ENCODE data around the gene CRELD2. TPM values are rescaled to one million over a fixed set of nuclear protein-coding genes. Genes with fewer than 3 reads are reported as not detected.

CRELD2 gene
- total RNA-seq, 4 donors from 2014 or later = 44.8 to 80.4 (median 65.1) TPM

DNA sequence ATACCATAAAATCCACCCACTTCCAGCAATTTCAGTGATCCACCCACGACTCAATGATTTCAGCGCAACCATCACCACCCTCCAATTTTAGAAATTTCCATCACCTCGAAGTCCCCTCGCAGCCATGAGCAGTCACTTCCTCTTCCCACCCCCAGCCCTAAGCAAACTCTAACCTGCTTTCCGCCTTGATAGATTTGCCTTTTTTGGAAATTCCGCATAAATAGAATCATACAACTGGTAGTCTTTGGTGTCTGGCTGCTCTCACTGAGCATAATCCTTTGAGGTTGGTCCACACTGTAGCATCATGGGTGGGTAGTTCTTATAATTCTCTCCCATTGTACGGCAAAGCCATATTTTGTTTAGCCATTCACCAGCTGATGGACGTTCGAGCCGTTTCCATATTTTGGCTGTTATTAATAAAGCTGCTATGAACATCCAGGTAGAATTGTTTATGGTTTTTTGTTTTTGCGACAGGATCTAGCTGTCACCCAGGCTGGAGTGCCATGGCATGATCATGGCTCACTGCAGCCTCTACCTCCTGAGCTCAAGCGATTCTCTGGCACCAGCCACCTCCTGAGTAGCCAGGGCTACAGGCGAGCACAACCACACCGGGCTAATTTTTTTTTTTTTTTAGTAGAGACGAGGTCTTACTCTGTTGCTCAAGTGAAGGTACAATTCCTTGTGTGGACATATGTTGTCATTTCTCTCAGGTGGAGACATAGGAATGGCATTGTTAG, 58.2 kb downstream of the CRELD2 start:
- Histone ChIP-seq H3K4me3 (no peak overlapping the region), H3K9me3 (peaks cover 0 to 13% (median 0%) of the 10 kb centered on the region in 4 donors), H3K27ac (peak overlapping the region in 2 of 4 donors; percentile 57 to 71), H3K4me1 (peaks cover 0 to 19% (median 14%) of the 10 kb centered on the region in 4 donors), H3K27me3 (peaks cover 0 to 16% of the 10 kb centered on the region in 2 donors), H3K36me3 (no peaks in the 10 kb centered on the region)
- no peak for DNase-seq (ENCODE audit: low spot score in 2 of 2)
- TF ChIP-seq EP300 (IDR thresholded peaks at IDR 0.05) (no peak), POLR2A (IDR thresholded peaks at IDR 0.05) (no peak)
- TF ChIP-seq, protein P1, sequence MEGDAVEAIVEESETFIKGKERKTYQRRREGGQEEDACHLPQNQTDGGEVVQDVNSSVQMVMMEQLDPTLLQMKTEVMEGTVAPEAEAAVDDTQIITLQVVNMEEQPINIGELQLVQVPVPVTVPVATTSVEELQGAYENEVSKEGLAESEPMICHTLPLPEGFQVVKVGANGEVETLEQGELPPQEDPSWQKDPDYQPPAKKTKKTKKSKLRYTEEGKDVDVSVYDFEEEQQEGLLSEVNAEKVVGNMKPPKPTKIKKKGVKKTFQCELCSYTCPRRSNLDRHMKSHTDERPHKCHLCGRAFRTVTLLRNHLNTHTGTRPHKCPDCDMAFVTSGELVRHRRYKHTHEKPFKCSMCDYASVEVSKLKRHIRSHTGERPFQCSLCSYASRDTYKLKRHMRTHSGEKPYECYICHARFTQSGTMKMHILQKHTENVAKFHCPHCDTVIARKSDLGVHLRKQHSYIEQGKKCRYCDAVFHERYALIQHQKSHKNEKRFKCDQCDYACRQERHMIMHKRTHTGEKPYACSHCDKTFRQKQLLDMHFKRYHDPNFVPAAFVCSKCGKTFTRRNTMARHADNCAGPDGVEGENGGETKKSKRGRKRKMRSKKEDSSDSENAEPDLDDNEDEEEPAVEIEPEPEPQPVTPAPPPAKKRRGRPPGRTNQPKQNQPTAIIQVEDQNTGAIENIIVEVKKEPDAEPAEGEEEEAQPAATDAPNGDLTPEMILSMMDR (IDR thresholded peaks at IDR 0.05) = no peak
- WGBS, 2 donors = 51 to 55% methylated on average over 14 to 15 of the region's 15 CpGs

Small RNA genes within 50 kb of the gene (small RNA-seq; reads per million reads assigned to genes)
- not detected for gene MIR6821

Other genes starting within 250 kb of the CRELD2 start
- 10 to 100 TPM; 44.6 to 74.9 (median 60.4) TPM for gene BRD1, start 90.8 kb upstream of the CRELD2 start, total RNA-seq
- gene ZBED4, start 64.8 kb upstream of the CRELD2 start, total RNA-seq = 10 to 100 TPM in 1 of 4 donors, 1 to 10 TPM in 3; 5.9 to 12.3 (median 7.3) TPM
- 10 to 100 TPM in 3 of 4 donors, 1 to 10 TPM in 1; 9.0 to 17.4 (median 14.5) TPM for gene ALG12, start 196 bp upstream of the CRELD2 start, total RNA-seq
- 100 to 1,000 TPM in 3 of 4 donors, 10 to 100 TPM in 1; 98.3 to 138 (median 119) TPM for gene PIM3, start 42.1 kb downstream of the CRELD2 start, total RNA-seq
- not detected for gene IL17REL, start 94.1 kb downstream of the CRELD2 start, total RNA-seq
- gene TTLL8, start 139.7 kb downstream of the CRELD2 start, total RNA-seq = not detected
- gene MLC1, start 166.8 kb downstream of the CRELD2 start, total RNA-seq = not detected
- gene MOV10L1, start 171.4 kb downstream of the CRELD2 start, total RNA-seq = 1 to 10 TPM; 1.0 to 3.7 (median 2.6) TPM

All from tibial nerve (tissue), 4 donors.